HG03280 (cell line): ENCODE results near the gene ABCG4.
"Not testable (repeated sequence)": the region's sequence is repeated elsewhere in the genome, so short reads cannot be mapped to it uniquely, and the experiment has no call there.

ENCODE experiments used
- ATAC-seq: cut with Tn5 transposase; IDR thresholded peaks from one replicate; pipeline ENCODE4 v1.9.1; 2021; ENCODE audit warnings: mild to moderate bottlenecking, moderate library complexity; ENCODE audit not compliant: unreplicated experiment

The ABCG4 gene

DNA sequence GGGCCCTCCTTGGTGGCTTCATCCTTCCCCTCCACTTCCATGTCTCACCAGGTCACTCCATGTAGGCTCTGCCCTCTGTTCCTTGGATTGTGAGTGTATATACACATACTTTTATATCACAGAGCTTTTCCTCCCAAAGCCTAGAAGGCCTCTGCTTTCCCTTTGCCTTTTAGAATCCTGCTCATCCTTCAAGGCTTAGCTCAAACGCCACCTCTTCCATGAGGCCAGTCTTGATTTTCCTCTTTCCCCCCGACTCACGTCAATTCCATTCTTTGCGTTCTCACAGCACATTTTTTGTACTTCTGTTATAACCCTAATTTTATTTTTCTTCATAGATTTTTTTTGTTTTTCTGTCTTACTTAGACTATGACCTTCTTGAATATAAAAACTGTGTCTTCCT is 3.8 kb downstream of the ABCG4 start:
- no peak for ATAC-seq

DNA sequence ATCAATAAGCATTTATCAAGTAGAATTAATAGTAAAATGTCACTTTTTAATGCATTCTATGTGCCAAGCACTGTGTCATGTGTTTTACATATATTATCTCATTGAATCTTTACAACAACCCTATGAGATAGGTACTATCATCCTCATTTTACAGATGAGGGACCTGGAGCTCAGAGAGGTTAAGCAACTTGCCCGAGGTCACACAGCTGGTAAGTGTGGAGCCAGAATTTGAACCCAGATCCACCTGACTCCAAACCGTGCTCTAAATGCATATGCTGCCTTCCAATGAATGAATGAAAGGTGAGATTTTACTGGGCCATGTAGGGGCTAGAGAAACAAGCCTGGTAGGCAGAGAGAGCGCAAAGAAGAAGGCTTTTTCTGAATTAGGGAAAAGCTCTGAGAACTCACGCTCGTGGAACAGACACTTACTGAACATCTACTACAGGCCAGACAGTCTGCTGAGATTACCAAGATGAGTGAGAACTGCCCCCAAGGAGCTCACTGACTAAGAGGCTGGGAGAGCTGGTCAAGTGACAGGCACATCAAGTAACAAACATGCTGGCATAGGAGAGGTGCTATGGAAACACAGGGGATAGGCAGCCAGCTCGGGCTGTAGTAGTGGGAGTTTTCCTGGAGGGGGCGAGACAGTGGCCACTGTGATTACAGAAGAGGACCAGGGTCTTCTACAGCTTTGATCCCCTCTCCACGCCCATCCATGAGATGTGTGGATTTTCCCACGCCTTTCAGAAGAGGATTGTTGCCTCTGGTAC is 4.4 kb downstream of the ABCG4 start:
- no peak for ATAC-seq

DNA sequence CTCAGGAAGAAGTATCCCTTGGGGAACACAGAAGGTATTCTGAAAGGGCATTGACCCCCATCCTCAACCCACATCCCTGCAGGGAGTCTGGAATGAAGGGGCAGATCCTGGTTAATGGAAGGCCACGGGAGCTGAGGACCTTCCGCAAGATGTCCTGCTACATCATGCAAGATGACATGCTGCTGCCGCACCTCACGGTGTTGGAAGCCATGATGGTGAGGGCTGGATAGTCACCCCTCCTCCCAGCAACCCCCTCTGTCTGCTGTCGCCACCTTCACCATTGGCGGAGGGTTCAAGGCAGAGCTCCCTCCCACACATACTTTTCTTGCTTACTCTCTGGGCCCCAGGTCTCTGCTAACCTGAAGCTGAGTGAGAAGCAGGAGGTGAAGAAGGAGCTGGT is 5.3 kb downstream of the ABCG4 start:
- no peak for ATAC-seq

DNA sequence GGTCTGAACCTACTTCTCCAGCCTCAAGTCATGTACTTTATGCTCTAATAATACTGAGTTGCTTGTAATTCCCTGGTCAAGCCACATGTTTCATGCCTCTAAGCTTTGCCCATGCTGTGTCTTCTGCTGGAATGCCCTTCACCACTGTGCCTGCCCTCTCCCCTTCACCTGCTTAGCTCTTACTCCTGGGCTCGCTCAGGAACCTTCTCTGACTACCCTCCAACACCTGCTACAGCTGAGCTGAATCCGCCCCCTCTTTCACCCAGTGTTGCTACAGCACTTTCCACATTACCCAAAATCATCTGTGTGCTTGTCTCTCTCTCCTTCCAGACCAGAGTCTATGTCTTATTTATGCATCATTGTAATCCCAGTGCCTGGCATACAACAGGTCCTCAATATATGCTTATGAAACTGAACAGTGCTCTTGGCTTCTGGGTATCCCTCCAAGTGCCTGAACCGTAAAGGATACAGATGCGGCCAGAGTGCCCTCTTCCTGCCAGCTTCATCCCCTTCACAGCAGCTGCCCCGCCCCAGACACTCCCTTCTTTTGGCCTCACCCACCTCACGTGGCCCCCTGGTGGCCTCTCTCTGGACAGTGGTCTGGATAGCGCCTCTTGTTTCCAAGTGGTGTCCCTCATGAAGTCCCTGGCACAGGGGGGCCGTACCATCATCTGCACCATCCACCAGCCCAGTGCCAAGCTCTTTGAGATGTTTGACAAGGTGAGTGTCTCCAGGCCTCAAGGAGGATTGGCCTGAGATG is 7.1 kb downstream of the ABCG4 start:
- no peak for ATAC-seq

DNA sequence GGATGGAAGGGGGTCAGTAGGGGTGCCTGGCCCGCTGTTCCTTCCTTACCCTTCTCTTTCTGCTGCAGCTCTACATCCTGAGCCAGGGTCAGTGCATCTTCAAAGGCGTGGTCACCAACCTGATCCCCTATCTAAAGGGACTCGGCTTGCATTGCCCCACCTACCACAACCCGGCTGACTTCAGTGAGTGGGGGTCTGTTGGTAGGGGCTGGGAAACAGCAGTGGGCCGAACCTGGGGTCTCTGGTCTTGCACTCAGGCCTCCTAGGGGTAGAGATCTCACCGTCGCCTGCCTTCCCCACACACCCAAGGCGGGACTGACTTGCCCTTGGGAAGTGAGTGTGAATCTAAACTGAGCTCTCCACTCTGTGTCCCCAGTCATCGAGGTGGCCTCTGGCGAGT is 7.6 kb downstream of the ABCG4 start:
- no peak for ATAC-seq

DNA sequence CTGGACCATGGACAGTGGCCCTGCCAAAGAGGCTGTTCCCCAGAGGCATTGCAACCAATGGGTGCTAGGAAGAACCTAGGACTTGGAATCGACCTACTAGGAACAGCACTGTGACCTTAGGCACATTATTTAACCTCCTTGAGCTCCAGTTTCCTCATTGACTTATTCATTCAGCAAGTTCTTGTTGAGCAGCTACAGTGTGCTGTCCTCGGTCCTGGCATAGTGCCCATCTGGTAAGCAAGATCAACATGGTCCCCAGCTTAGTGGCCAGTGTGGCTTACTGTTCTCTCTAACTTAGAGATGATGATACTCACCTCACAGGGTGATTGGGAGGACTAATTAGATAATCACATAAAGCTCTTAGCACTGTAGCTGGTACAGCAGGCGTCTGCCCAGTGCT is 8.2 kb downstream of the ABCG4 start:
- no peak for ATAC-seq

DNA sequence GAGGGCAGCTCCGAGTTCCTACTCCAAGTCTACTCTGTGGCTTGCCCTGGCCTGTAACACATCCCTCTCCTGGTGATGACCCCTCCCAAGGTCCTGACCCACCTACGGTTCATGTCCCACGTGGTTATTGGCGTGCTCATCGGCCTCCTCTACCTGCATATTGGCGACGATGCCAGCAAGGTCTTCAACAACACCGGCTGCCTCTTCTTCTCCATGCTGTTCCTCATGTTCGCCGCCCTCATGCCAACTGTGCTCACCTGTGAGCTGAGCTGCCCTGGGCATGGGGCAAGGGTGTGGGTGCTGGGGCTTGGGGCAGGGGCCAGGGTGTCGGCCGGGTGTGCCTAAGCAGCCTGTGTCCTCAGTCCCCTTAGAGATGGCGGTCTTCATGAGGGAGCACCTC is 9.6 kb downstream of the ABCG4 start:
- ATAC-seq, result no peak

DNA sequence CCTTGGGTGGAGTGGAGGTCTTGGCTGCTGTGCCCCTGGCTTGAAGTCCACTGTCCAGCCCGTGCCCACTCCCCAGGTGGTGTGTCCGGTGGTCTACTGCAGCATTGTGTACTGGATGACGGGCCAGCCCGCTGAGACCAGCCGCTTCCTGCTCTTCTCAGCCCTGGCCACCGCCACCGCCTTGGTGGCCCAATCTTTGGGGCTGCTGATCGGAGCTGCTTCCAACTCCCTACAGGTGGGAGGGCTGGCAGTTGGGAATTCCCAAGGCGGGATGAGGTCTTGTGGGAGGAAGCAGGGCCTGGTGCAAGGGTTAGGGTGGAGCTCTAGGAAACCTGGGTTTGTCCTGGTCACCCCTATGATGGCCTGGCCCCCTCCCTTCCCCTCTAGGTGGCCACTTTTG is 11.3 kb downstream of the ABCG4 start:
- no peak for ATAC-seq

DNA sequence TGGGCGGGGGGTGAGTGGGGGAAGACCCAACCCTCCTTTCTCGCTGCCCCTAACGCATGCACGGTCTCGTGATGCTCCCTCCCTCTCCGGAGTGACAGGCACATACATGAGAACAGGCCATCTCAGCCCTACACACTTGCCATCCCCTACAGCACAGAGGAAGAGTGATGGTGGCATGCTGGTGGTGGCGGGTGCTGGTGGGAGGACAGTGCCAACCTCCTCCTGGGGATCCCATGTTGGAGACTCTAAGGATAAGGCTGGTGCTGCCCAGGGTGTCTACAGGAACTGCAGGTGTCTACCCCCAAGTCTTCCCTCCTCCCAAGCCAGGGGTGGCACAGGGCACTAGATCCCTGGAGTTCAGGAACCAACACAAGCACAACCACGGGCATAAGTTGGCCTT is 13.0 kb downstream of the ABCG4 start:
- ATAC-seq, result no peak

DNA sequence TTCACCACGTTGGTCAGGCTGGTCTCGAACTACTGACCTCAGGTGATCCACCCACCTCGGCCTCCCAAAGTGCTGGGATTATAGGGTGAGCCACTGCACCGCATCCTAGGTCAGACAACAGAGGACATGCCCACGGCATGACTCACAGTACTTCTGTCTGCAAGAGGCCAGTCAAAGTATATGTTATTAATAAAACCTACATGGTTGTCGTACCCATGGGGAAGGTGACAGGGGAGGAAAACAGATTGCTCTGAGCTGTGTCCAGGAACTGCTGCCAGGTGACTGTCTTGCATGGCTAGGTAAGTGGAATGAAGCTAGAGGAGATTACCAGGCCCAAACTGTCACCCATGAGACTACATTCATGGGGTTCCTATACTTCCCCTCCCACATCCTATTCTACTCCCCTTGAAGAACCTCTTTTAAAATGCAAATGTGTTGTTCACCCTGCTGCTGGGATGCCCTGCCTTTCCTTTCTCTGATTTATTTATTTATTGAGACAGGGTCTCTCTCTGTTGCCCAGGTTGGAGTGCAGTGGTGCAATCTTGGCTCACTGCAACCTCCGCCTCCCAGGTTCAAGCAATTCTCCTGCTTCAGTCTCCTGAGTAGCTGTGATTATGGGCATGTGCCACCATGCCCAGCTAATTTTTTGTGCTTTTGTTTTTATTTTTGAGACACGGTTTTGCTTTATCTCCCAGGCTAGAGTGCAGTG is 17.7 kb downstream of the ABCG4 start:
- no peak for ATAC-seq

DNA sequence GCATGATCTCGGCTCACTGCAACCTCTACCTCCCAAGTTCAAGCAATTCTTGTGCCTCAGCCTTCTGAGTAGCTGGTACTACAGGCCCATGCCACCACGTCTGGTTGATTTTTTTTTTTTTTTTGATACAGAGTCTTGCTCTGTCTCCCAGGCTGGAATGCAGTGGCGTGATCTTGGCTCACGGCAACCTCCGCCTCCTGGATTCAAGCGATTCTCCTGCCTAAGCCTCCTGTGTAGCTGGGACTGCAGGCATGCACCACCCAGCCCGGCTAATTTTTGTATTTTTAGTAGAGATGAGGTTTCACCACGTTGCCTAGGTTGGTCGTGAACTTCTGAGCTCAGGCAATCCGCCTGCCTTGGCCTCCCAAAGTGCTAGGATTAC is 18.2 kb downstream of the ABCG4 start:
- not testable (repeated sequence) for ATAC-seq

DNA sequence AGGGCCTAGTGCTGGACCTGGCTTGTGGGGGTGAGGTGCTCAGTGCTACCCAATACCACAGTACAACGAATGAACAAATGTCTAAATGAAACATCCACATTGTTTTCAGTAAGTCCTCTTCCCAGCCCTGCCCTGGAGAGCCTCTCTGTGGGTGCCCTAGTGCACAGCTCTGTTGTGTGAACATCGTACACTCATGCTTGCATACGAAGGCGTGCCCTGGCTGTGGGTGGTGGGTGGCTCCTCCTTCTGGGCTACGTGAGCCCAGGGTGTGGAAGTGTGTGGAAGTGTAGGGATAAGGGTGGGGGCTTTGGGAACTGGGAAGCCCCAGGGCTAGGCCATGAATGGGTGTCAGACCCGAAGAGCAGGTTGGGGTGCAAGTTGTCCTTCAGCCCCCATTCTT is 19.1 kb downstream of the ABCG4 start:
- ATAC-seq, result no peak

DNA sequence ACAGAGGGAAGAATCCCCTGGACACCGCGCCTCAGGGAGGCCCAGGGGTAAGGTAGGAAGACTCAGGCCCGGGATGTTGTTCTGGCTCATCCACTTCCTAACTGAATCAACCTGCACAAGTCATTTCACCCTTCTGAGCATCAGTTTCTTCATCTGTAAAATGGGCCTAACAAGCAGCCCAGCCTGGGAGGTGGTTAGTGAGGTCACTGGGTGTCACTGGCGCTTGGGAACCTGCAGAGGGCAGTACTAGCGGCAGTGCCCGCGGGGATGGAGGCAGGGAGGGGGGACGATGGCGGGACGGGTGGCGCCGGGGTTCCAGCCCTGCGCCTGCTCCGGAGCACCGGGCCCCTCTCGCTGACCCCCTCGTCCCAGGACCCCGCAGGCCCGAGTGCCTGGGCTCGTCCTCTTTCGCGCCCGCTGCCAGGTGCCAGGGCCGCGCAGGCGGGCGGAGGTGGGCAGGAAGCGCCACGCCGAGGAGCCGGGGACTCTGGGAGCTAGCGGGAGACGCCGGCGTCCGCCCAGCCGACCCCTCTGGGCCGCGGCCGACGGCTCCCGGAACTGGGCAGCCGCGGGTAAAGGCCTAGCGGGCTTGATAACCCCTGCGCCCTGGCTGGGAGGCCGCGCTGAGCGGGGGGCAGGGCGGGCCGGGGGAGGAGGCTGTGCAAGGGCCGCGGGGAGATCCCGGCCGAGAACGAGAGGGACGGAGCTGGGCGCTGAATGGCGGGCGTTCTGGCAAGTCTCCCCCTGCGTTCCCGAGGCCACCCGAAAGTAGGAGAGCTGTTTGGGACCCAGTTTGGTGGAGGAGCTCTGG is 19.8 kb downstream of the ABCG4 start, which contains the start of gene NLRX1:
Gene NLRX1 (plus strand): TSS at position 255 of the 811 bp plus-strand sequence. CDS start 2,679 bp downstream, outside the sequence.
- ATAC-seq, result peak; percentile 94

DNA sequence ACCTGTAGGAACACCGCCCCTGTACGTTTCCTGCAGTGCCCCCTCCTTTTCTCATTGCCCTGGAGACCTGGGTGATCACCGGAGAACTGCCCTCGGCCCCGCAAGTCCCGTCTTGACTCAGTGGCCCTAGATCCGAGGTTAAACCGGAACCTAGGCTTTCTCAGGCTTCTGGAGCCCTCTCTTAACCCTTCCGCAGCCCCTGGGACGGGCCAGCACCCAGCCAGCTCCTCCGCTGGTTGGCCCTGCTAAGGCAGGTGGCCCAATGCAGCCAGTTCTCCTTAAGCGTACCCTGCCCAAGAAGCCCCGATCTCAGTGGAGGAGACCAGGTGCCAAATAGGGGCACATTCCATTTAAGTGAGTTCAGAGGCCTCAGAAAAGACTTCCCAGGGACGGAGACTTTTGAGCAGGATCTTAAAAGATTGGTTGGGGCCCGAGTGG is 20.4 kb downstream of the ABCG4 start:
- ATAC-seq, result peak; percentile 31

DNA sequence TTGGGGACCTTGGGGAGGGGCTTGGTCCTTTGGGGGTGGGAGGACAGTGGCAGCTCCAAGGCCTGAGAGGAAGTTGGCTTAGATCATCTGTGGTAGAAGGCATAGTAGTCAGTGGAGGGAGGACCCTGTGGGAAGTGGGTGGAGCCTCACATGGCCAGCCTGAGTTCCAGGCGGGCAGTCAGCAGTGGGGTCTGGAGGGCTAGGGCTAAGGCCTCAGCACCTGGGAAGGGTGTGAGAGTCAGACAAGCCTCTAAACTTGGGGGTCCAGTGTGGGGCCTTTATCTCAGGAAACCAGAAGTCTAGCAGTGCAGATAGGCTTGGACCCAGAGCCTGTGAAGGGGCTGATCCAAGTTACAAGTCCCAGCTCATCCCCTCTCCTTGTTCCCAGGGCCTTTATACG is 23.7 kb downstream of the ABCG4 start:
- no peak for ATAC-seq

DNA sequence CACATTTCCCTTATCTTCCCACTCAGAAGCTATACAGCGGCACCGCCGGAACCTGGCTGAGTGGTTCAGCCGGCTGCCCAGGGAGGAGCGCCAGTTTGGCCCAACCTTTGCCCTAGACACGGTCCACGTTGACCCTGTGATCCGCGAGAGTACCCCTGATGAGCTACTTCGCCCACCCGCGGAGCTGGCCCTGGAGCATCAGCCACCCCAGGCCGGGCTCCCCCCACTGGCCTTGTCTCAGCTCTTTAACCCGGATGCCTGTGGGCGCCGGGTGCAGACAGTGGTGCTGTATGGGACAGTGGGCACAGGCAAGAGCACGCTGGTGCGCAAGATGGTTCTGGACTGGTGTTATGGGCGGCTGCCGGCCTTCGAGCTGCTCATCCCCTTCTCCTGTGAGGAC is 24.6 kb downstream of the ABCG4 start:
- no peak for ATAC-seq

DNA sequence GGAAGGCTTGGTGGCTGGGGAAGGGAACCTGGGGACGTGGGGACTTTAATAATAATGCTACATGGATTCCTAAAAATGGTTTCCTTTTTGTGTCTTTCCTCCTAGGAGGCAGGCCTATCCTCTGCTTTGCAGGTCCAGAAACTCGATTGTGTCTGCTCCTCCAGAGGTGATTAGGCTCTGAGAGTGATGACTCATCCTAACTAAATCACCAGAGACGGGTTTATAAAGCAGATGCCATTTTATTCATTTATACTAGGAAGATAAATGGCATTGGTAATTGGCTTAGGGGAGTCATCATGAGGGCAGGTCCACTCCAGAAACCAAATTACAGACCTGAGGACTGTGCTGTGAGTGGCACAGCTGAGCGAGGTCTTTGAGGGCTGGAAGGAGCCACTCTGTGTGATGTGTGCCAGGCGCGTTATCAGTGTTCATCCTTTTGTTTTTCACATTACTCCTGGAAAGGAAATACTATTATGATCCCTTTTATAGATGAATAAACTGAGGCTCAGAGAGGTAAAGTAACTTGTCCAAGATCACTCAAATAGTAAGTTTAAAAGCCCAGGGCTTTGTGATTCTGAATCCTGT is 26.7 kb downstream of the ABCG4 start:
- ATAC-seq, result no peak

DNA sequence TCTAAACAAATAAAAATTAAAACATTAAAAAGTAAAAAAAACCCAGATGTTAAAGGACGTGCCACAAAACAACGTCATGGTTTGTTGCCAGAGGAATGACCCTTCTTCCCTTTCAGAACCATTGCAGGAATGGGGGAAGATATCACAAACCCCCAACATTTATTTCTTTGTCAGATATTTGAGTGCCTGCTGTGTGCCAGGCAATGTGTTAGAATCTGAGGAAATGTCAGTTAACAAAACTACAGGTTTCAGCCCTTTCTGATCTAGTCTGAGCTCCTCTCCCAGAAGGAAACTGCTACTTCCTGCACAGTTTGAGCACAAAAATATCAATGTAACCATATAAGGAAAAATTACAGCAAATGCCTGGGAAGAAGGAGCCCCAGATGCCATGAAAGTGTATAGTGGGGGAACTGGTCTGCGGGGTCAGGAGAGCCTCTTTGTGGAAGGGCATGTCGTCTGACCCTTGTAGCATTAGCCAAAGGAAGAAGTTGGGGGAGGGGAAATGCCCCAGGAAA is 29.4 kb downstream of the ABCG4 start:
- no peak for ATAC-seq

DNA sequence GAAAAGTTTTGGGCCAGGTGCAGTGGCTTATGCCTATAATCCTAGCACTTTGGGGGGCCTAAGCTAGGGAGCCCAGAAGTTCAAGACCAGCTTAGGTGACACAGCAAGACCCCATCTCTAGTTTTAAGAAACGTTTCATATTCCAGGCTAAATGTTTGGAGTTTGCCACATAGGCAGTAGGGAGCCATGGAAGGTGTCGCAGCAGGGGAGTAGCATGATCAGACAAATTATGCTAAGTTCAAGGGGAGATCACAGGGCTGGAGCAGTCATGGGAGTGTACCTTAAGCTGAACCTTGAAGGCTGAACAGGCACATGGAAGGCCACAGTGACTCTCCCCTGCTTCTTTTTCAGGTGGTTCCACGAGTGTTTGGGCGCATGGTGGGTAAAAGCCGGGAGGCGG is 30.5 kb downstream of the ABCG4 start:
- ATAC-seq, result no peak

DNA sequence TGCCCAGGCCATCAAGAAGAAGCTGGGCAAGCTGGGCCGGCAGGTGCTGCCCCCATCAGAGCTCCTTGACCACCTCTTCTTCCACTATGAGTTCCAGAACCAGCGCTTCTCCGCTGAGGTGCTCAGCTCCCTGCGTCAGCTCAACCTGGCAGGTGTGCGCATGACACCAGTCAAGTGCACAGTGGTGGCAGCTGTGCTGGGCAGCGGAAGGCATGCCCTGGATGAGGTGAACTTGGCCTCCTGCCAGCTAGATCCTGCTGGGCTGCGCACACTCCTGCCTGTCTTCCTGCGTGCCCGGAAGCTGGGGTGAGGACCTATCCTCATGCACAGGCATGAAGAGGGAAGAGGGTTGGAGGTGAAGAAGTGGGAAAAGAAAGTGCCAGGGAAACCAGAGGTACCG is 31.1 kb downstream of the ABCG4 start:
- ATAC-seq, result no peak
